Peyer's patch (tissue), 4 donors: ENCODE results near the gene LRRC1. TPM values are rescaled to one million over a fixed set of nuclear protein-coding genes. Genes with fewer than 3 reads are reported as not detected.

Experiments
- DNase-seq, 3 donors: peaks; one replicate each; pipeline ENCODE4 v3.0.0-alpha.2; 2017 to 2019
- H3K27ac ChIP-seq, 4 donors: fragments of 200-600 bp; sonication (generic); one replicate each; pipeline ENCODE4 v1.5.1; 2016 to 2019
- H3K27me3 ChIP-seq, 2 donors: fragments of 200-600 bp; sonication (generic); one replicate each; pipeline ENCODE4 v1.5.1; 2019
- H3K36me3 ChIP-seq, 3 donors: fragments of 200-600 bp; sonication (generic); one replicate each; pipeline ENCODE4 v1.5.1; 2016 to 2019
- H3K4me1 ChIP-seq, 4 donors: fragments of 200-600 bp; sonication (generic); one replicate each; pipeline ENCODE4 v1.5.1; 2016 to 2019
- H3K4me3 ChIP-seq, 4 donors: fragments of 200-600 bp; sonication (generic); 1 replicate in 3 of 4; 2 replicates in 1 of 4; pipeline ENCODE4 v1.5.1; 2016 to 2019; ENCODE audit warnings: mild to moderate bottlenecking in 1 of 4
- H3K9me3 ChIP-seq, 4 donors: fragments of 200-600 bp; sonication (generic); one replicate each; pipeline ENCODE4 v1.5.1; 2016 to 2019; ENCODE audit warnings: mild to moderate bottlenecking in 1 of 4
- CTCF ChIP-seq, 6 experiments: fragments of 450-650 bp in 4 of 6; fragments of 200-600 bp in 2 of 6; sonication (generic) in 1 of 6; IDR thresholded peaks; one replicate each; pipeline ENCODE4 v1.5.1; 2017 to 2019; ENCODE audit warnings: antibody characterized with exemption in 6 of 6, mild to moderate bottlenecking in 3 of 6, moderate library complexity in 1 of 6
- POLR2A ChIP-seq, 2 donors: fragments of 450-650 bp; IDR thresholded peaks; one replicate each; pipeline ENCODE4 v1.5.1; 2017; ENCODE audit warnings: antibody characterized with exemption in 2 of 2, mild to moderate bottlenecking in 2 of 2, moderate library complexity in 2 of 2
- total RNA-seq, 4 donors: library from RNA; depleted of rRNA; stranded (reverse); fragments of >200 nt; gene quantifications; one replicate each; pipeline ENCODE4 v1.1.0, GENCODE V29; 2016

The LRRC1 gene
- total RNA-seq, 4 donors from 2014 or later = 37.1 to 63.6 (median 49.8) TPM

DNA sequence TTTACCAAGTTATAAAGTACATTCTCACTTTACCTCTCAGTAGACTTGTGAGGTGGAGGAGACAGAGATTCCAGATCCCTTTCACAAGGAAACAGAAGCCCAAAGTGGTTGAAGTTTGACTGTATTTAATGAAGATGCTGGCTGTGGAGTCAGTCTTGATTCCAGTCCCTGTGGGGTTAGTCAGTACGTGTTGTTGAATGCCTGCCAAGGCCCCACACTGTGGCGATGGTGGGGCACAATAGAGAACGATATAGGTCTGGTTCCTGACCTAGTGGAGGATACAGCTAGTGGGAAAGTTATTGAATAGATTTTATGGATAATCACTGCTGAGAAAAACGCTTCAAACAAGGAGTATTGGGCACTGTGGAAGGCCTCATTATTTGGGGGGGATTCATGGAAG lies 71.4 kb downstream of the LRRC1 start:
- H3K9me3 ChIP-seq = no peaks in the 10 kb centered on the region
- no peak for TF ChIP-seq CTCF (IDR thresholded peaks at IDR 0.05)
- TF ChIP-seq POLR2A (IDR thresholded peaks at IDR 0.05) = no peak
- H3K4me3 ChIP-seq = no peak overlapping the region
- H3K36me3 ChIP-seq = no peaks in the 10 kb centered on the region
- no peak for DNase-seq
- no peaks in the 10 kb centered on the region for H3K27me3 ChIP-seq
- no peak overlapping the region for H3K27ac ChIP-seq
- H3K4me1 ChIP-seq = no peaks in the 10 kb centered on the region

DNA sequence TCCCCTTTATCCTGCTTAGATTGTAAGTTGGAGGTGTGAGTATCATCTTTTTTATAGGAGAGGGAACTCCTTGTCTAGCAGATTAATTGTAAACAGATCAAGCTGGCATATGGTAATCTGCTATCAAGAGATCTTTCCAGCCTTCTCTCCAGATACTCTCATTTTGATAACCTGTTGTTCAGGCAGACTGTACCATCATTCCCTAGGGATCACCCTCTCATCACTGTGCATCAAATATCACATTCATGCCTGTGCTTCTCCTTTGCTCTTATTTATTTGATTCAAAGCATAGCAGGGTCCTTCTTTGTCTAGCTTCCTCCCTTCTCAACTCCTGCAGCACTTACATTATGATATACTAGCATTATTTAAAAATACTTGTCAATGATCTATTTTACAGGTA lies 73.8 kb downstream of the LRRC1 start:
- no peak for DNase-seq
- TF ChIP-seq CTCF (IDR thresholded peaks at IDR 0.05) (no peak), POLR2A (IDR thresholded peaks at IDR 0.05) (no peak)
- no peaks in the 10 kb centered on the region for H3K27me3 ChIP-seq
- no peaks in the 10 kb centered on the region for H3K36me3 ChIP-seq
- no peak overlapping the region for H3K27ac ChIP-seq
- no peak overlapping the region for H3K4me3 ChIP-seq
- no peaks in the 10 kb centered on the region for H3K9me3 ChIP-seq
- no peaks in the 10 kb centered on the region for H3K4me1 ChIP-seq

- DNase-seq = no peak
- Histone ChIP-seq H3K36me3 (no peaks in the 10 kb centered on the region), H3K4me1 (no peaks in the 10 kb centered on the region), H3K27ac (no peak overlapping the region), H3K9me3 (no peaks in the 10 kb centered on the region), H3K27me3 (no peaks in the 10 kb centered on the region), H3K4me3 (no peak overlapping the region)
- TF ChIP-seq CTCF (IDR thresholded peaks at IDR 0.05) (no peak), POLR2A (IDR thresholded peaks at IDR 0.05) (no peak)
Observed at GRCh38 chr6:53869964-53870363, 75.2 kb downstream of the LRRC1 start.

DNA sequence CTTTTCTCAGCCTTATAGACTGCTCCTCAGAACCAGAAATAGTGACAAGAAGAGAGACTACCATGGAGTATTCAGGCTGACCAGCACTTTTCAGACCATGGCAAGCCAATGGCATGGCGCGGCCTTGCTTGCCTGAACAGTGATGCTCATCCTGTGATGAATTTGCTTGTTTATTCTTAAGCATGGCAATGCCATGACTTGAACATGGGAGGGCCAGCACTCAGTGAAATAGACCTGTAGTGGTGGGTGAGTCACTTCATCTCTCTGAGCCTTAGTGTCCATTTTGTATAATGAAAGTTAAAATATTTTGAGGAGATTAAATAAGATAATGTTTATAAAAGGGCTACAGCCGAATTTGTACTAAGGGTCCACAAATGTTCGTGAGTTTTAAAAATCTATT lies 79.1 kb downstream of the LRRC1 start:
- H3K27ac ChIP-seq = no peak overlapping the region
- H3K36me3 ChIP-seq = no peaks in the 10 kb centered on the region

GRCh38 chr6:53874964-53875363 lies 80.2 kb downstream of the LRRC1 start:
- Histone ChIP-seq H3K27ac (no peak overlapping the region), H3K4me1 (no peaks in the 10 kb centered on the region), H3K27me3 (no peaks in the 10 kb centered on the region), H3K36me3 (no peaks in the 10 kb centered on the region), H3K4me3 (no peak overlapping the region), H3K9me3 (no peaks in the 10 kb centered on the region)
- DNase-seq = no peak
- TF ChIP-seq POLR2A (IDR thresholded peaks at IDR 0.05) = no peak
- TF ChIP-seq CTCF (IDR thresholded peaks at IDR 0.05) = no peak

More for the DNA sequence above, 79.1 kb downstream of the LRRC1 start:
- DNase-seq = no peak
- no peaks in the 10 kb centered on the region for H3K4me1 ChIP-seq
- no peak overlapping the region for H3K4me3 ChIP-seq
- no peaks in the 10 kb centered on the region for H3K9me3 ChIP-seq
- TF ChIP-seq CTCF (IDR thresholded peaks at IDR 0.05) (no peak), POLR2A (IDR thresholded peaks at IDR 0.05) (no peak)
- no peaks in the 10 kb centered on the region for H3K27me3 ChIP-seq

GRCh38 chr6:53877151-53877550 lies 82.3 kb downstream of the LRRC1 start:
- DNase-seq = no peak
- H3K36me3 ChIP-seq = no peaks in the 10 kb centered on the region
- no peak overlapping the region for H3K4me3 ChIP-seq
- TF ChIP-seq CTCF (IDR thresholded peaks at IDR 0.05) (no peak), POLR2A (IDR thresholded peaks at IDR 0.05) (no peak)
- no peaks in the 10 kb centered on the region for H3K4me1 ChIP-seq
- no peaks in the 10 kb centered on the region for H3K9me3 ChIP-seq
- no peaks in the 10 kb centered on the region for H3K27me3 ChIP-seq
- no peak overlapping the region for H3K27ac ChIP-seq
